ENCODE measurements around the gene PURA.
A peak's percentile ranks its signal among the peaks of the same experiment; 100 is the strongest.

The PURA gene

GRCh38 chr5:140131967-140132409 lies 18.1 kb downstream of the PURA start:
- no peak for TF ChIP-seq POLR2A (IDR thresholded peaks at IDR 0.05; ENCODE audit: low read depth, low read length)
- TF ChIP-seq SPI1 (IDR thresholded peaks at IDR 0.05; ENCODE audit: low read depth, low read length): peak; percentile 77
- no peak for DNase-seq (ENCODE audit: insufficient read length, low spot score)
- FAIRE-seq: peak; percentile 66

- peak; percentile 57 for FAIRE-seq
- no peak for TF ChIP-seq SPI1 (IDR thresholded peaks at IDR 0.05; ENCODE audit: low read depth, low read length)
- no peak for TF ChIP-seq POLR2A (IDR thresholded peaks at IDR 0.05; ENCODE audit: low read depth, low read length)
- TF ChIP-seq PAX5 (IDR thresholded peaks at IDR 0.05; ENCODE audit: insufficient read depth, low read length, severe bottlenecking): no peak
- TF ChIP-seq POLR2AphosphoS5 (IDR thresholded peaks at IDR 0.05; ENCODE audit: low read depth, low read length): no peak
- no peak for TF ChIP-seq TAF1 (IDR thresholded peaks at IDR 0.05; ENCODE audit: low read depth, low read length)
- no peak for TF ChIP-seq POU2F2 (IDR thresholded peaks at IDR 0.05; ENCODE audit: low read depth, low read length)
- DNase-seq (ENCODE audit: insufficient read length, low spot score): no peak
Measured at GRCh38 chr5:140133514-140134167, 19.7 kb downstream of the PURA start.

GRCh38 chr5:140134277-140134935 lies 20.5 kb downstream of the PURA start:
- TF ChIP-seq POU2F2 (IDR thresholded peaks at IDR 0.05; ENCODE audit: low read depth, low read length) (no peak), POLR2AphosphoS5 (IDR thresholded peaks at IDR 0.05; ENCODE audit: low read depth, low read length) (no peak), PAX5 (IDR thresholded peaks at IDR 0.05; ENCODE audit: insufficient read depth, low read length, severe bottlenecking) (no peak), SPI1 (IDR thresholded peaks at IDR 0.05; ENCODE audit: low read depth, low read length) (no peak), TAF1 (IDR thresholded peaks at IDR 0.05; ENCODE audit: low read depth, low read length) (no peak), POLR2A (IDR thresholded peaks at IDR 0.05; ENCODE audit: low read depth, low read length) (no peak)
- FAIRE-seq: no peak

GRCh38 chr5:140135127-140135526 lies 21.2 kb downstream of the PURA start:
- TF ChIP-seq POU2F2 (IDR thresholded peaks at IDR 0.05; ENCODE audit: low read depth, low read length): no peak
- TF ChIP-seq POLR2A (IDR thresholded peaks at IDR 0.05; ENCODE audit: low read depth, low read length): no peak
- no peak for TF ChIP-seq POLR2AphosphoS5 (IDR thresholded peaks at IDR 0.05; ENCODE audit: low read depth, low read length)
- no peak for TF ChIP-seq TAF1 (IDR thresholded peaks at IDR 0.05; ENCODE audit: low read depth, low read length)
- TF ChIP-seq SPI1 (IDR thresholded peaks at IDR 0.05; ENCODE audit: low read depth, low read length): no peak
- no peak for TF ChIP-seq PAX5 (IDR thresholded peaks at IDR 0.05; ENCODE audit: insufficient read depth, low read length, severe bottlenecking)
- no peak for DNase-seq (ENCODE audit: insufficient read length, low spot score)
- no peak for FAIRE-seq

More at GRCh38 chr5:140134277-140134935, 20.5 kb downstream of the PURA start:
- DNase-seq (ENCODE audit: insufficient read length, low spot score): no peak

- DNase-seq (ENCODE audit: insufficient read length, low spot score) (no peak), FAIRE-seq (no peak)
Measured at GRCh38 chr5:140136624-140137023, 22.7 kb downstream of the PURA start.

GRCh38 chr5:140140435-140140834 lies 26.5 kb downstream of the PURA start:
- TF ChIP-seq POLR2A (IDR thresholded peaks at IDR 0.05; ENCODE audit: low read depth, low read length) (no peak), SPI1 (IDR thresholded peaks at IDR 0.05; ENCODE audit: low read depth, low read length) (no peak), TAF1 (IDR thresholded peaks at IDR 0.05; ENCODE audit: low read depth, low read length) (no peak), POLR2AphosphoS5 (IDR thresholded peaks at IDR 0.05; ENCODE audit: low read depth, low read length) (no peak), POU2F2 (IDR thresholded peaks at IDR 0.05; ENCODE audit: low read depth, low read length) (no peak), PAX5 (IDR thresholded peaks at IDR 0.05; ENCODE audit: insufficient read depth, low read length, severe bottlenecking) (no peak)
- no peak for DNase-seq (ENCODE audit: insufficient read length, low spot score)
- no peak for FAIRE-seq

More at GRCh38 chr5:140136624-140137023, 22.7 kb downstream of the PURA start:
- TF ChIP-seq POU2F2 (IDR thresholded peaks at IDR 0.05; ENCODE audit: low read depth, low read length) (no peak), SPI1 (IDR thresholded peaks at IDR 0.05; ENCODE audit: low read depth, low read length) (no peak), TAF1 (IDR thresholded peaks at IDR 0.05; ENCODE audit: low read depth, low read length) (no peak), POLR2A (IDR thresholded peaks at IDR 0.05; ENCODE audit: low read depth, low read length) (no peak), PAX5 (IDR thresholded peaks at IDR 0.05; ENCODE audit: insufficient read depth, low read length, severe bottlenecking) (no peak), POLR2AphosphoS5 (IDR thresholded peaks at IDR 0.05; ENCODE audit: low read depth, low read length) (no peak)

- FAIRE-seq: no peak
- no peak for DNase-seq (ENCODE audit: insufficient read length, low spot score)
- TF ChIP-seq TAF1 (IDR thresholded peaks at IDR 0.05; ENCODE audit: low read depth, low read length): no peak
- TF ChIP-seq POLR2AphosphoS5 (IDR thresholded peaks at IDR 0.05; ENCODE audit: low read depth, low read length): no peak
- no peak for TF ChIP-seq POU2F2 (IDR thresholded peaks at IDR 0.05; ENCODE audit: low read depth, low read length)
- TF ChIP-seq PAX5 (IDR thresholded peaks at IDR 0.05; ENCODE audit: insufficient read depth, low read length, severe bottlenecking): no peak
- TF ChIP-seq POLR2A (IDR thresholded peaks at IDR 0.05; ENCODE audit: low read depth, low read length): no peak
- no peak for TF ChIP-seq SPI1 (IDR thresholded peaks at IDR 0.05; ENCODE audit: low read depth, low read length)
Measured at GRCh38 chr5:140141241-140141640, 27.3 kb downstream of the PURA start.

- FAIRE-seq (no peak), DNase-seq (ENCODE audit: insufficient read length, low spot score) (no peak)
- no peak for TF ChIP-seq PAX5 (IDR thresholded peaks at IDR 0.05; ENCODE audit: insufficient read depth, low read length, severe bottlenecking)
- no peak for TF ChIP-seq SPI1 (IDR thresholded peaks at IDR 0.05; ENCODE audit: low read depth, low read length)
- no peak for TF ChIP-seq POU2F2 (IDR thresholded peaks at IDR 0.05; ENCODE audit: low read depth, low read length)
- no peak for TF ChIP-seq POLR2A (IDR thresholded peaks at IDR 0.05; ENCODE audit: low read depth, low read length)
- TF ChIP-seq TAF1 (IDR thresholded peaks at IDR 0.05; ENCODE audit: low read depth, low read length): no peak
- TF ChIP-seq POLR2AphosphoS5 (IDR thresholded peaks at IDR 0.05; ENCODE audit: low read depth, low read length): no peak
Measured at GRCh38 chr5:140142246-140142645, 28.3 kb downstream of the PURA start.

GRCh38 chr5:140142856-140143255 lies 28.9 kb downstream of the PURA start:
- FAIRE-seq (no peak), DNase-seq (ENCODE audit: insufficient read length, low spot score) (no peak)
- TF ChIP-seq PAX5 (IDR thresholded peaks at IDR 0.05; ENCODE audit: insufficient read depth, low read length, severe bottlenecking) (no peak), POU2F2 (IDR thresholded peaks at IDR 0.05; ENCODE audit: low read depth, low read length) (no peak), SPI1 (IDR thresholded peaks at IDR 0.05; ENCODE audit: low read depth, low read length) (no peak), TAF1 (IDR thresholded peaks at IDR 0.05; ENCODE audit: low read depth, low read length) (no peak), POLR2A (IDR thresholded peaks at IDR 0.05; ENCODE audit: low read depth, low read length) (no peak), POLR2AphosphoS5 (IDR thresholded peaks at IDR 0.05; ENCODE audit: low read depth, low read length) (no peak)
